Measurements from ENCODE around the gene KLF11.
"Not testable (repeated sequence)": the region's sequence is repeated elsewhere in the genome, so short reads cannot be mapped to it uniquely, and the experiment has no call there.

The KLF11 gene

GRCh38 chr2:10013651-10014417 lies 29.5 kb upstream of the KLF11 start:
- not testable (repeated sequence) for H3K4me1 Mint-ChIP-seq; H3K9me3 Mint-ChIP-seq; H3K36me3 Mint-ChIP-seq; H3K4me3 Mint-ChIP-seq; DNase-seq (ENCODE audit: low spot score in 2 of 2); H3K27ac Mint-ChIP-seq; ATAC-seq (ENCODE audit: low read depth); H3K27me3 Mint-ChIP-seq

- no peaks in the 10 kb centered on the region for H3K4me1 Mint-ChIP-seq
- ATAC-seq (ENCODE audit: low read depth) (no peak), DNase-seq (ENCODE audit: low spot score in 2 of 2) (no peak)
- H3K27ac Mint-ChIP-seq: no peak overlapping the region
- H3K27me3 Mint-ChIP-seq: peaks cover 6% of the 10 kb centered on the region
- H3K9me3 Mint-ChIP-seq: no peaks in the 10 kb centered on the region
- no peak overlapping the region for H3K4me3 Mint-ChIP-seq
- H3K36me3 Mint-ChIP-seq: no peaks in the 10 kb centered on the region
These were observed 28.7 kb upstream of the KLF11 start for GRCh38 chr2:10014418-10015190.

- not testable (repeated sequence) for H3K27me3 Mint-ChIP-seq; DNase-seq (ENCODE audit: low spot score in 2 of 2); H3K27ac Mint-ChIP-seq; H3K9me3 Mint-ChIP-seq; ATAC-seq (ENCODE audit: low read depth); H3K4me3 Mint-ChIP-seq; H3K36me3 Mint-ChIP-seq; H3K4me1 Mint-ChIP-seq
These were observed 27.9 kb upstream of the KLF11 start for GRCh38 chr2:10015376-10015989.

- H3K4me1 Mint-ChIP-seq: no peaks in the 10 kb centered on the region
- no peak for ATAC-seq (ENCODE audit: low read depth)
These were observed 27.1 kb upstream of the KLF11 start for GRCh38 chr2:10016001-10016801.

GRCh38 chr2:10016802-10017258 lies 26.5 kb upstream of the KLF11 start:
- H3K27me3 Mint-ChIP-seq: peaks cover 4% of the 10 kb centered on the region
- H3K4me1 Mint-ChIP-seq: no peaks in the 10 kb centered on the region
- no peak for DNase-seq (ENCODE audit: low spot score in 2 of 2)
- no peak overlapping the region for H3K4me3 Mint-ChIP-seq
- H3K9me3 Mint-ChIP-seq: no peaks in the 10 kb centered on the region
- H3K36me3 Mint-ChIP-seq: no peaks in the 10 kb centered on the region
- no peak overlapping the region for H3K27ac Mint-ChIP-seq
- ATAC-seq (ENCODE audit: low read depth): no peak

More at GRCh38 chr2:10016001-10016801, 27.1 kb upstream of the KLF11 start:
- Mint-ChIP-seq H3K4me3 (no peak overlapping the region), H3K27me3 (peaks cover 4% of the 10 kb centered on the region), H3K36me3 (no peaks in the 10 kb centered on the region), H3K9me3 (no peaks in the 10 kb centered on the region), H3K27ac (no peak overlapping the region)
- DNase-seq (ENCODE audit: low spot score in 2 of 2): no peak

GRCh38 chr2:10017313-10017941 lies 25.9 kb upstream of the KLF11 start:
- no peak overlapping the region for H3K4me3 Mint-ChIP-seq
- peaks cover 4% of the 10 kb centered on the region for H3K27me3 Mint-ChIP-seq
- ATAC-seq (ENCODE audit: low read depth) (no peak), DNase-seq (ENCODE audit: low spot score in 2 of 2) (no peak)
- no peaks in the 10 kb centered on the region for H3K36me3 Mint-ChIP-seq
- no peaks in the 10 kb centered on the region for H3K9me3 Mint-ChIP-seq
- H3K4me1 Mint-ChIP-seq: no peaks in the 10 kb centered on the region
- H3K27ac Mint-ChIP-seq: no peak overlapping the region

- H3K27me3 Mint-ChIP-seq: peaks cover 4% of the 10 kb centered on the region
- DNase-seq (ENCODE audit: low spot score in 2 of 2): no peak
- H3K4me1 Mint-ChIP-seq: no peaks in the 10 kb centered on the region
- no peaks in the 10 kb centered on the region for H3K9me3 Mint-ChIP-seq
- no peaks in the 10 kb centered on the region for H3K36me3 Mint-ChIP-seq
- ATAC-seq (ENCODE audit: low read depth): no peak
- no peak overlapping the region for H3K4me3 Mint-ChIP-seq
- no peak overlapping the region for H3K27ac Mint-ChIP-seq
These were observed 24.2 kb upstream of the KLF11 start for GRCh38 chr2:10019174-10019573.

GRCh38 chr2:10019602-10020400 lies 23.5 kb upstream of the KLF11 start:
- ATAC-seq (ENCODE audit: low read depth) (no peak), DNase-seq (ENCODE audit: low spot score in 2 of 2) (no peak)
- Mint-ChIP-seq H3K27me3 (peaks cover 4% of the 10 kb centered on the region), H3K36me3 (no peaks in the 10 kb centered on the region), H3K27ac (no peak overlapping the region), H3K4me3 (no peak overlapping the region), H3K4me1 (no peaks in the 10 kb centered on the region), H3K9me3 (no peaks in the 10 kb centered on the region)

GRCh38 chr2:10022041-10022421 lies 21.3 kb upstream of the KLF11 start:
- Mint-ChIP-seq H3K4me1 (no peaks in the 10 kb centered on the region), H3K36me3 (no peaks in the 10 kb centered on the region), H3K4me3 (no peak overlapping the region)

GRCh38 chr2:10022445-10022844 lies 20.9 kb upstream of the KLF11 start:
- Mint-ChIP-seq H3K9me3 (no peaks in the 10 kb centered on the region), H3K27ac (peak overlapping the region; percentile 68), H3K36me3 (no peaks in the 10 kb centered on the region), H3K4me3 (no peak overlapping the region), H3K27me3 (peaks cover 3% of the 10 kb centered on the region), H3K4me1 (no peaks in the 10 kb centered on the region)
- ATAC-seq (ENCODE audit: low read depth): no peak
- no peak for DNase-seq (ENCODE audit: low spot score in 2 of 2)

More at GRCh38 chr2:10022041-10022421, 21.3 kb upstream of the KLF11 start:
- Mint-ChIP-seq H3K27ac (no peak overlapping the region), H3K27me3 (peaks cover 3% of the 10 kb centered on the region), H3K9me3 (no peaks in the 10 kb centered on the region)
- ATAC-seq (ENCODE audit: low read depth) (no peak), DNase-seq (ENCODE audit: low spot score in 2 of 2) (no peak)

- no peak for ATAC-seq (ENCODE audit: low read depth)
- Mint-ChIP-seq H3K4me3 (no peak overlapping the region), H3K36me3 (no peaks in the 10 kb centered on the region), H3K27me3 (peaks cover 3% of the 10 kb centered on the region), H3K27ac (peak overlapping the region; percentile 68), H3K9me3 (no peaks in the 10 kb centered on the region), H3K4me1 (peaks cover 2% of the 10 kb centered on the region)
- no peak for DNase-seq (ENCODE audit: low spot score in 2 of 2)
These were observed 20.2 kb upstream of the KLF11 start for GRCh38 chr2:10022966-10023662.

GRCh38 chr2:10026940-10027569 lies 16.3 kb upstream of the KLF11 start:
- Mint-ChIP-seq H3K36me3 (no peaks in the 10 kb centered on the region), H3K9me3 (no peaks in the 10 kb centered on the region), H3K4me1 (peaks cover 27% of the 10 kb centered on the region), H3K27me3 (no peaks in the 10 kb centered on the region), H3K4me3 (no peak overlapping the region), H3K27ac (peak overlapping the region; percentile 47)
- DNase-seq (ENCODE audit: low spot score in 2 of 2) (no peak), ATAC-seq (ENCODE audit: low read depth) (no peak)
